ENCODE measurements around the gene MPO. TPM values are rescaled to one million over a fixed set of nuclear protein-coding genes. Genes with fewer than 3 reads are reported as not detected.
A peak's percentile ranks its signal among the peaks of the same experiment; 100 is the strongest.

The MPO gene
- total RNA-seq, 1 donor from 2014 or later, result not detected

DNA sequence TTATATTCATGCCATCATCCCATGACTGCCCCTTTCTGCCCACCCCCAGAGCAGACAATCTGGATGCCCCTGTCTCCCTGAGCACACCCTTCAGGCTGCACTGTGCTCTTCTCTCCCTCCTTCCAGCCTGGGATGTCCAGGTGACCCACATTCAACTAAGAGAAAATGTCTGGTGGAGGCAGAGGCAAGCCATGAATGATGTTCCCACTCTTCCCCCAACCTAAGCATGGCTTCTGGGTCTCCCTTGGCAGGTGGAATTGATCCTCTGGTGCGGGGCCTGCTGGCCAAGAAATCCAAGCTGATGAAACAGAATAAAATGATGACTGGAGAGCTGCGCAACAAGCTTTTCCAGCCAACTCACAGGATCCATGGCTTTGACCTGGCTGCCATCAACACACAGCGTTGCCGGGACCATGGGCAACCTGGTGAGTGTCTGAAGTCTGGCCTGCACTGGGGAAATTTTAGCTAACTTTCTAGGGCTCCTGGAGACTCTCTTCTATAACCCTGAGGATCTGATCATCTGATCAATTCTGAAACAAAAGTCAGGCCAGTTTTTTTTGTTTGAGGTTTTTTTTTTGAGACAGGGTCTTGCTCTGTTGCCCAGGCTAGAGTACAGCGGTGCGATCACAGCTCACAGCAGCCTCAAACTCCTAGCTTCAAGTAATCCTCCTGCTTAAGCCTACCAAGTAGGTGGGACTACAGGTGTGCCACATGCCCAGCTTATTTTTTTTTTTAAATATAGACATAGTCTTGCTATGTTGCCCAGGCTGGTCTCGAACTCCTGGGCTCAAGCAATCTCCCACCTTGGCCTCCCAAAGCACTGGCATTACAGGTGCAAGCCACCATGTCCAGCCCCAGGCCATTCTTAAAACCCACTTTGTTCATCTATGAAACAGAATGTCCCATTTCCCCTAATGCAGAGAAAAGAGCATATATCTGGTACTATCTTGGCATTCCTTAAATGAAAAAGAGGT lies 14.5 kb downstream of the MPO start:
- no peaks in the 10 kb centered on the region for H3K36me3 Mint-ChIP-seq (ENCODE audit: low read depth)
- intact Hi-C loops (cut with micrococcal nuclease), result no loop called here
- no peaks in the 10 kb centered on the region for H3K9me3 Mint-ChIP-seq
- DNase-seq (ENCODE audit: low spot score), result no peak
- no peak overlapping the region for H3K27ac Mint-ChIP-seq
- no peak overlapping the region for H3K4me3 Mint-ChIP-seq
- H3K27me3 Mint-ChIP-seq (ENCODE audit: insufficient read depth), result peaks cover 38% of the 10 kb centered on the region
- no peaks in the 10 kb centered on the region for H3K4me1 Mint-ChIP-seq (ENCODE audit: low read depth)

DNA sequence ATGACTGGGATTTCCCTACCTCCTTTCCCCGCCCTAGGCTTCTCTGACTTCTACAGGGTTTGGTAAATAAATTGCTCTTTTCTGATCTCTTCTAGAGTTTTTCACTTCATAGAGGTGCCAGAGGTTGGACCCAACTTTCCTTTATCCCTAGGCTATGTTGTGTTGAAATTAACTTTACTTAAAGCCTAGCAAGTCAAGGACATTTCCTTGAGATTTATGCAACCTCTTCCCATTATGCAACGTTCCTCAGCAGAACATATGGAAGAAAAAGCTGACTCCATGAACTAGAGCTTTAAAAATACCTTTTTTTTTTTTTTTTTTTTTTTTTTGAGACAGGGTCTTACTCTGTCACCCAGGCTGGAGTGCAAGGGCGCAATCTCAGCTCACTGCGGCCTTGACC lies 15.5 kb downstream of the MPO start:
- intact Hi-C loops (cut with micrococcal nuclease), result no loop called here
- H3K27ac Mint-ChIP-seq, result no peak overlapping the region
- H3K36me3 Mint-ChIP-seq (ENCODE audit: low read depth), result no peaks in the 10 kb centered on the region
- H3K9me3 Mint-ChIP-seq, result no peaks in the 10 kb centered on the region
- DNase-seq (ENCODE audit: low spot score), result no peak
- H3K27me3 Mint-ChIP-seq (ENCODE audit: insufficient read depth), result peaks cover 47% of the 10 kb centered on the region
- H3K4me3 Mint-ChIP-seq, result no peak overlapping the region
- H3K4me1 Mint-ChIP-seq (ENCODE audit: low read depth), result no peaks in the 10 kb centered on the region

DNA sequence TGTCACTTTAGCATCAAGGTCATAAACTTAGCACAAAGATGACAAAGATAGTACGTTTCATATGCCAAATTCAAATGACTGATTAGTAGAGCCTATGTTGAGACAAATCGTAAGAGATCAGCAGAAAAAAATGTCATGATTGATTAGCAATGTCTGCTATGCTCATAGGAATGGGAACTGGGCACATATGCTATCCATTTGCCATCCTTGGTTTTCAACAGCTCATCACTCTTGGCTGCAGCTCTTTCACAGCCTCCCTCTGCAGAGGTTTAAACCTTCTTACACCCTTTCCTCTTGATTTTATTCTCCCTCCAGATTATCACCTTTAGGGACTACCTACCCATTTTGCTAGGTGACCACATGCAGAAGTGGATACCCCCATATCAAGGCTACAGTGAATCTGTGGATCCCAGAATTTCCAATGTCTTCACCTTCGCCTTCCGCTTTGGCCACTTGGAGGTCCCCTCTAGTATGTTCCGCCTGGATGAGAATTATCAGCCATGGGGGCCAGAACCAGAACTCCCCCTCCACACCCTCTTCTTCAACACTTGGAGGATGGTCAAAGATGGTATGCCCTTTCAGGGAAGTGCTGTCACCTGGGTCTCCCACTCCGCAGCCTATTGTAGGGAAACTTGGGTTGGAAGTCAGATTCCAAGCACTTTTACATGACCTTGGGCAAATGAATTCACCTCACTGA lies 16.2 kb downstream of the MPO start:
- H3K9me3 Mint-ChIP-seq, result no peaks in the 10 kb centered on the region
- H3K4me1 Mint-ChIP-seq (ENCODE audit: low read depth), result no peaks in the 10 kb centered on the region
- no peak overlapping the region for H3K4me3 Mint-ChIP-seq
- intact Hi-C loops (cut with micrococcal nuclease), result no loop called here
- H3K36me3 Mint-ChIP-seq (ENCODE audit: low read depth), result no peaks in the 10 kb centered on the region
- peaks cover 53% of the 10 kb centered on the region for H3K27me3 Mint-ChIP-seq (ENCODE audit: insufficient read depth)
- no peak for DNase-seq (ENCODE audit: low spot score)
- H3K27ac Mint-ChIP-seq, result no peak overlapping the region

DNA sequence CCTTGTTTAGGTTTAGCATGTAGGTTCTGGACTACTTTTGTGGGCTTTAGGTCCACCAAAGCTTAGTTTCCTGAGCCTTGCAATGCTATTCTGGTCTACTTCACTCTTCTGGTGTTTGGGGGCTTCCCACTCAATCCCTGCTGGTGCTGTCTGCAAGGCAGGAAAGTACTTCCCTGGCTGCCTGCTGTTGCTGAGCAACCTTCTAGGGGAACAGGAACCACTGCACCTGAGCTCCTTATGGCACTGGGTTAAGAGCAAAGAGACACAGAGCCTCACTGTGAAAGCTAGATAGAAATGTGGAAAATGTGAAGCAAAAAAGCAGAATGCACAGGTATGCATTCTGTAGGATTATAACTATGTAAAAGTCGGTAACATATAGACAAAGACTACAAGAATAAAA lies 17.0 kb downstream of the MPO start:
- DNase-seq (ENCODE audit: low spot score), result no peak
- peaks cover 59% of the 10 kb centered on the region for H3K27me3 Mint-ChIP-seq (ENCODE audit: insufficient read depth)
- no peak overlapping the region for H3K4me3 Mint-ChIP-seq
- H3K4me1 Mint-ChIP-seq (ENCODE audit: low read depth), result no peaks in the 10 kb centered on the region
- no peak overlapping the region for H3K27ac Mint-ChIP-seq
- intact Hi-C loops (cut with micrococcal nuclease), result no loop called here
- H3K36me3 Mint-ChIP-seq (ENCODE audit: low read depth), result no peaks in the 10 kb centered on the region
- H3K9me3 Mint-ChIP-seq, result no peaks in the 10 kb centered on the region

DNA sequence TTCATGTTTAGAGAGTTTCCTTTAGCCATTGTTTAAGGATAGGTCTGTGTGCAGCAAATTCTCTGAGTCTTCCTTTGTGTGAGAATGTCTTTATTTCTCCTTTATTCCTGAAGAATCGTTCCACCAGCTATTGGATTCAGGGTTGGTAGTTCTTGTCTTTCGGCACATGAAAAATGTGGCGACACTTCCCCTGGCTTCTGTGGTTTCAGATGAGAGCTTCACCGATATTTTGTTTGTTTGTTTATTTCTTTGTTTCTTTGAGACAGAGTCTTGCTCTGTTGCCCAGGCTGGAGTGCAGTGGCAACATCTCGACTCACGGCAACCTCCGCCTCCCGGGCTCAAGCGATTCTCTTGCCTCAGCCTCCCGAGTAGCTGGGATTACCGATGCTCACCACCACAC lies 18.6 kb downstream of the MPO start:
- intact Hi-C loops (cut with micrococcal nuclease), result no loop called here
- H3K9me3 Mint-ChIP-seq, result no peaks in the 10 kb centered on the region
- no peak overlapping the region for H3K4me3 Mint-ChIP-seq
- H3K36me3 Mint-ChIP-seq (ENCODE audit: low read depth), result no peaks in the 10 kb centered on the region
- H3K27ac Mint-ChIP-seq, result no peak overlapping the region
- DNase-seq (ENCODE audit: low spot score), result no peak
- H3K27me3 Mint-ChIP-seq (ENCODE audit: insufficient read depth), result peaks cover 70% of the 10 kb centered on the region
- H3K4me1 Mint-ChIP-seq (ENCODE audit: low read depth), result no peaks in the 10 kb centered on the region

DNA sequence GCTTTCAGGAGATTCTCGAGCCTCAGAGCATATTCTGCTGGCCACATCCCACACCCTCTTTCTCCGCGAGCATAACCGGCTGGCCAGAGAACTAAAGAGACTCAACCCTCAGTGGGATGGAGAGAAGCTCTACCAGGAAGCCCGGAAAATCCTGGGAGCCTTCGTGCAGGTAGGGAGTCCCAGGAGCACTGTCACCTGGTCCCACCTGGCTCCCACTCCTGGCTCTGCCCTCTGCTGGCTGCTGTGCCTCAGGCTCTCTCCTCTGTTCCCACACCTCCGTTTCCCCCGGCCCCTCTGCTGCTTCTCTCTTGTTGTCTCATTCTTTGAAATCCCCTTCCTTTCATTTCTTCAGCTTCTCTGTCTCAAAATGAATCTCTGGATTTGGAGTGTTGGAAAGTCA lies 25.9 kb downstream of the MPO start:
- DNase-seq (ENCODE audit: low spot score), result no peak
- H3K4me1 Mint-ChIP-seq (ENCODE audit: low read depth), result no peaks in the 10 kb centered on the region
- no peak overlapping the region for H3K4me3 Mint-ChIP-seq
- H3K36me3 Mint-ChIP-seq (ENCODE audit: low read depth), result no peaks in the 10 kb centered on the region
- intact Hi-C loops (cut with micrococcal nuclease), result no loop called here
- H3K27ac Mint-ChIP-seq, result no peak overlapping the region
- peaks cover 56% of the 10 kb centered on the region for H3K27me3 Mint-ChIP-seq (ENCODE audit: insufficient read depth)
- no peaks in the 10 kb centered on the region for H3K9me3 Mint-ChIP-seq

DNA sequence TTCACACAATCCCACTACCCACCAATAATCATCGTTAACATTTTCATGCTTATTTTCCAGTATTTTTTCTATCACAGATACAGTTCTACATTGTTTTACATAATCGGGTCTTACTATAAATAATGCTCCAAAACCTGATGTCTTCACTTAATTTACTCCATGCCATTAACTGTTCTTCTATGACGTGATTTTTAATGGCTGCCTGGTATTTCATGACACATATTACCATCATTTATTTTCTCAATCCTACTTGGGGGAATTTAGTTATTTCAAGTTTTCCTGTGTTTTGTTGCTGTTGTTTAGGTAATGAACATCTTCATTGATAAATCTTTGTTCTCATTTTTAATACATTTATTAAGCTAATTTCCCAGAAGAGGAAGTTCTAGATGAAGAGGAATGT lies 27.7 kb downstream of the MPO start:
- Mint-ChIP-seq H3K4me3 (no peak overlapping the region), H3K9me3 (no peaks in the 10 kb centered on the region), H3K36me3 (ENCODE audit: low read depth) (no peaks in the 10 kb centered on the region), H3K27ac (no peak overlapping the region), H3K4me1 (ENCODE audit: low read depth) (peaks cover 7% of the 10 kb centered on the region), H3K27me3 (ENCODE audit: insufficient read depth) (peaks cover 49% of the 10 kb centered on the region)
- no peak for DNase-seq (ENCODE audit: low spot score)
- intact Hi-C loops (cut with micrococcal nuclease), result no loop called here

DNA sequence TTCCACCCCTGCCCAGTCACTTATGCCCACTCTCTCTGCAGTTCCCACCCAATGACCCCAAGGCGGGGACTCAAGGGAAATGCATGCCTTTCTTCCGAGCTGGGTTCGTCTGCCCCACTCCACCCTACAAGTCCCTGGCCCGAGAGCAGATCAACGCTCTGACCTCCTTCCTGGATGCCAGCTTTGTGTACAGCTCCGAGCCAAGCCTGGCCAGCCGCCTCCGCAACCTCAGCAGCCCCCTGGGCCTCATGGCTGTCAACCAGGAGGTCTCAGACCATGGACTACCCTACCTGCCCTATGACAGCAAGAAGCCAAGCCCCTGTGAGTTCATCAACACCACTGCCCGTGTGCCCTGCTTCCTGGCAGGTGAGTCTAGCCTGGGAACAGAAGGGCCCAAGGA lies 28.6 kb downstream of the MPO start:
- Mint-ChIP-seq H3K27ac (no peak overlapping the region), H3K4me3 (no peak overlapping the region), H3K9me3 (no peaks in the 10 kb centered on the region), H3K27me3 (ENCODE audit: insufficient read depth) (peaks cover 47% of the 10 kb centered on the region), H3K4me1 (ENCODE audit: low read depth) (peaks cover 16% of the 10 kb centered on the region), H3K36me3 (ENCODE audit: low read depth) (no peaks in the 10 kb centered on the region)
- no peak for DNase-seq (ENCODE audit: low spot score)
- intact Hi-C loops (cut with micrococcal nuclease), result no loop called here

DNA sequence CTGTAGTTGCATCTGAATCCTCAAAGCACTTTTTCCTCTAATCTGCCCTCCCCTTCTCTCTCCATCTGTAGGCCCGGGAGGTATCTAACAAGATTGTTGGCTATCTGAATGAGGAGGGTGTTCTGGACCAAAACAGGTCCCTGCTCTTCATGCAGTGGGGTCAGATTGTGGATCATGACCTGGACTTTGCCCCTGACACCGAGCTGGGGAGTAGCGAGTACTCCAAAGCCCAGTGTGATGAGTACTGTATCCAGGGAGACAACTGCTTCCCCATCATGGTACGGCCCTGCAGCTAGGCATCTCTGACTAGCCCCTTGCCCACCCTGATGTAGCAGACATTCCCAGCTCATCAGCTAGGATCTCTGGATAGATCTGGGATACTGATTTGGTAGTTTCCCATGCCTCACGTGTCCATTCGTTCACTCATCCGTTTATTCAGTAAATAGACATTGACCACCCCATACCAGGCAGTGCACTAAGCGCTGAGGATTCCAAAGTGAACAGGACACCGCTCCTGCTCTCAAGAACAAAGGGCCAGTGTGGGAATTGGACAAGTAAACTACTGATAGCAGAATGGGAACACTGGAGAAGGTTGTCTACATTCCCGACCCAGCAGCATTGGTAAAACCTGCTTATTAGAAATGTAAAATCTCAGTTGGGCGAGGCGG lies 30.3 kb downstream of the MPO start:
- no peak for DNase-seq (ENCODE audit: low spot score)
- H3K9me3 Mint-ChIP-seq, result no peaks in the 10 kb centered on the region
- no peaks in the 10 kb centered on the region for H3K36me3 Mint-ChIP-seq (ENCODE audit: low read depth)
- H3K27me3 Mint-ChIP-seq (ENCODE audit: insufficient read depth), result peaks cover 43% of the 10 kb centered on the region
- H3K4me3 Mint-ChIP-seq, result peak overlapping the region; percentile 22
- H3K27ac Mint-ChIP-seq, result peak overlapping the region; percentile 29
- peaks cover 16% of the 10 kb centered on the region for H3K4me1 Mint-ChIP-seq (ENCODE audit: low read depth)
- intact Hi-C loops (cut with micrococcal nuclease), result no loop called here

DNA sequence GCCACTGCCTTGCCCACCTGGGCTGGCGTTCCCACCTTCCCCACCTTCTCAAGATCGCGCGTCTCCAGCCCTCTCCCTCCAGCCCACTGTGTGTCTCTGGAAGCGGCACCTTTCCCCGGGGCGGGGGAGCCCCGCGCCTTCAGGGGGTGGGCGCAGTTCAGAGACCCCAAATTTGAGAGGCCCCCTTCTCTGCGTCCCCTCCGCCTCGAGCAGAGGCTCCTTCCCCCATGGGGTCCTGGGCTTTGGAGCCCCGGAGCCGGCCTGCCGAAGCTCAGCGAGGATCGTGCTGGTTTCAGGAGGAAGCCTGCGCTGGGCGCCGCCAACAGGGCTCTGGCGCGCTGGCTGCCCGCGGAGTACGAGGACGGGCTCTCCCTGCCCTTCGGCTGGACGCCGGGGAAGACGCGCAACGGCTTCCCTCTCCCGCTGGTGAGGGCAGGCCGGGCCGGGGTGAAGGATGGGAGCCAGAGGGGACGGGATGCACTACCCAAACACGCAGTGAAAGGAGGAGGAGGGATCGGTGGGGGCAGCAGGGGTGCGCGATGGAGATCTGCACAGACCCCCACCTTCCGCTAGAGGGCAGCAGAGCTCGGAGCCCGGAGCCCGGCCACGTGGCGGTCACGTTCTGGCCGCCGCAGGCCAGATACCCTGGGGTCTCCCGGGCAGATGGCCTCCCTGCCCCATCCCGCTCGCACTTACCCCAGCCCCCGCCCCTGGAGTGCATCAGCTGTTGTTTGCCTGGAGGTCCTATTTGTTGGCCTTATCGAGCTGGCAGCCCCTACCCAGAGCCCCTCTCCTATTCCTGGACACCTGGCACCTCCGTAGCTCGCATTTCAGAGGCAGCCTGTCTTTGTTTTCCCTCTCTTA lies 31.2 kb downstream of the MPO start:
- Mint-ChIP-seq H3K27ac (no peak overlapping the region), H3K9me3 (no peaks in the 10 kb centered on the region), H3K4me1 (ENCODE audit: low read depth) (peaks cover 16% of the 10 kb centered on the region), H3K4me3 (peak overlapping the region; percentile 72), H3K27me3 (ENCODE audit: insufficient read depth) (peaks cover 43% of the 10 kb centered on the region), H3K36me3 (ENCODE audit: low read depth) (no peaks in the 10 kb centered on the region)
- peak; percentile 64 for DNase-seq (ENCODE audit: low spot score)
- intact Hi-C loops (cut with micrococcal nuclease), result loop anchor here (1.0 kb wide), 2 partner anchors 30 to 198 kb away; partner anchors contain the start of gene MKS1

DNA sequence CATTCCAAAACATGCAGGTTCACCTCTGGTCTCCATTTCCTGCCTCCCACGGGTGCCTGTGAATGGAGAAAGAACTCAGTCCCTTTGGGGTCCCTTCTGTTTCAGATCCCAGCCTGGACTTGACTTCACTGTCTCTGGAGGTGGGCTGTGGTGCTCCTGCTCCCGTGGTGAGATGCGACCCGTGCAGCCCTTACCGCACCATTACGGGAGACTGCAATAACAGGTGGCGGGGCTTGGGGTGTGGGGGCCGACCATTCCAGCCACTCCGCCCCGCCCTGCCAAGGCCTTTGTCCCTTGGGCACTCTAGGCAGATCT lies 31.8 kb downstream of the MPO start:
- H3K36me3 Mint-ChIP-seq (ENCODE audit: low read depth), result no peaks in the 10 kb centered on the region
- peaks cover 41% of the 10 kb centered on the region for H3K27me3 Mint-ChIP-seq (ENCODE audit: insufficient read depth)
- H3K4me1 Mint-ChIP-seq (ENCODE audit: low read depth), result peaks cover 16% of the 10 kb centered on the region
- no peak overlapping the region for H3K27ac Mint-ChIP-seq
- no peak for DNase-seq (ENCODE audit: low spot score)
- H3K9me3 Mint-ChIP-seq, result no peaks in the 10 kb centered on the region
- intact Hi-C loops (cut with micrococcal nuclease), result loop anchor here (1.0 kb wide), 2 partner anchors 30 to 198 kb away; partner anchors contain the start of gene MKS1
- peak overlapping the region; percentile 33 for H3K4me3 Mint-ChIP-seq

DNA sequence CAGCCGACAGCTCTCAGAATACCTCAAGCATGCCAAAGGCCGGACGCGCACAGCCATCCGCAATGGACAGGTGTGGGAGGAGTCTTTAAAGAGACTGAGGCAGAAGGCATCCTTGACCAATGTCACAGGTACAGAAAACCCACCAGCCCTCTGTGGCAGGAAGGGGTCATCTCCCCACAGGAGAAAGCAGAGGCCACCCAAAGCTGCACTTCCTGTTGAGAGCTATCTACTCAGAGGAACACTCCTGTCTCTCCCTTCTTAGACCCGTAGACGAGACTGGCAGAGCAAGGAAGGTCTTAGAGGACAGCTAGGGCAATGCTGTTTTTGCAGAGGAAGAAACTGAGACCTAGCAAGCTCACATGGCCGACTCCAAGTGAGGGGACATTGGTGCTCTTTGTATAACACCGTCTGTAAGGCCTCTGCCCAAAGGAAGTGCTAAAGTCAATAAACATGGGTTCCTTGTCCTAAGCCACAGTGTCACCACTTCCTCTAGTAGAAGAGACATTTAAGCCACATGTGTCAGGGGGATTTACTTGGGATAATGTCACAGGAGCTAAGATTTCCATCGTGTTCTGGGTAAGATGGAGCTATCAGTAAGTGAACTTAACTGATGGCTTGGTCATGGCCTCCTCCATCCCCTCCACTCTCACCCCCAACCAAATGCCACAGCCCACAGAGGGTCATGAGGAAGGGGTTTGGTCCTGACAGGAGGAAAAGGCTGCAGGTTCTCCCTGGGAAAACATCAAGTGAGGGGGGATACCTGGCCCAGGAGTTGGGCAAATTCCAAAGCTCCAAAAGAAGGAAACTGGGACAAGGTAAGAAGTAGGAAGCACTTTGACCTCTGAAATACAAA lies 33.0 kb downstream of the MPO start:
- no peak for DNase-seq (ENCODE audit: low spot score)

More for the DNA sequence above, 33.0 kb downstream of the MPO start:
- Mint-ChIP-seq H3K9me3 (no peaks in the 10 kb centered on the region), H3K4me1 (ENCODE audit: low read depth) (peaks cover 16% of the 10 kb centered on the region), H3K4me3 (no peak overlapping the region), H3K27ac (peak overlapping the region; percentile 34), H3K27me3 (ENCODE audit: insufficient read depth) (peaks cover 42% of the 10 kb centered on the region), H3K36me3 (ENCODE audit: low read depth) (no peaks in the 10 kb centered on the region)
- intact Hi-C loops (cut with micrococcal nuclease), result no loop called here
